GM19025 (cell line): ENCODE measurements around the gene AK9.
"Not testable (repeated sequence)": the region's sequence is repeated elsewhere in the genome, so short reads cannot be mapped to it uniquely, and the experiment has no call there.

Source experiments
- ATAC-seq: cut with Tn5 transposase; IDR thresholded peaks from one replicate; pipeline ENCODE4 v1.9.1; 2021; ENCODE audit warnings: mild to moderate bottlenecking, low read depth, moderate library complexity; ENCODE audit not compliant: unreplicated experiment

AK9 gene

DNA sequence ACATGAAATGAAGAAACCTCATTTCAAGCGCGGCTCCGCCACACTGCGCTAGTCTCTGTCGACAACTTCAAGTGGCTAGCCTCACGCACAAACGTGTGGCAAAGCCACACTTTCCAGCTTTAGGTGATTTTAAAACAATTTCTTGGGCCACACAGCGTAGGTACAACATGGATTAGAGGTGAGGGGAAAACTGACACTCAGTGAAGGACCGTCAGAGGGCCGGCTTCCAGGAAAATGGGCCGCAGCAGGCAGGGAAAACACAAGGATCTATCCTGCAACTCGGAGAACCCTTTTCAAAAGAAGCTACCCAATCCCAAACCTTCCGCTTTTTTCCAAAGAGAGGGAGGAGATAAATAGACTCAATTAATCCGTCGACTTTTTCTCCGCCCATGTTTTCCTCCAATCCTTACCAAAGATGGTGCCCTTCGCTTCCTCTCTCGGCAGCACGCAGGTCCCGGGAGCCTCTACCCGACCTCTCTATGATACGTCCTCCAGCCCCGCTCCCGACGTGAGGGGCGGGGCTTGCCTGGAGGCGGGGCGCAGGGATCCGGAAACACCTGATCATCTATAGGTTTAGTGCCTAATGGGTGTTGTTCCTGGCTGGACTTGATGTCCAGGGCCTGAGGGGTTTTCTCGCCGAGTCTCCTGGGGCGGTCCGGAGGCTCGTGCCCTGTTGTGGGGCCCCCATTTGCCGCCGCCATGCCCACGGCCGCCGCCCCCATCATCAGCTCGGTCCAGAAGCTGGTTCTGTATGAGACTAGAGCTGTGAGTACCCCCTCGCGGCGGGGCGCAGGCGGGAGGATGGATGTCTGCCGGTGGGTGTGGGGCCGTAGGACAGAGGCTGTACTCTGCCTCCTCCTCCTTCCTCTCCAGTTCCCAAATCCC is at the start of gene AK9, which contains the start of gene FIG4:
Gene AK9 (minus strand): TSS at position 466 of the 885 bp plus-strand sequence. CDS start 15,457 bp downstream, outside the sequence.
Gene FIG4 (plus strand): TSS at position 560 of the 885 bp plus-strand sequence. CDS start 140 bp downstream, at position 700.
- peak; percentile 96 for ATAC-seq

DNA sequence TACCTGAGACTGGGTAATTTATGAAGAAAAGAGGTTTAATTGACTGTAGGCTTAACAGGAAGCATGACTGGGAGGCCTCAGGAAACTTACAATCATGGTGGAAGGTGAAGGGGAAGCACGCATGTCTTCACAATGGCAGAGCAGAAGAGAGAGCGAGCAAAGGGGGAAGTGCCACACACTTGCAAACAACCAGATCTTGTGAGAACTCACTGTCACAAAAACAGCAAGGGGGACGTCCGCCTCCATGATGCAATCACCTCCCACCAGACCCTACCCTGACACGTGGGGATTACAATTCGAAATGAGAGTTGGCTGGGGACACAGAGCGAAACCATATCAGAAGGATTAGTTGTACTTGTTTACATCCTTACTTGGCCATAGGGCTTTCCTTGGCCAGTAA is 49.8 kb upstream of the AK9 start:
- no peak for ATAC-seq

DNA sequence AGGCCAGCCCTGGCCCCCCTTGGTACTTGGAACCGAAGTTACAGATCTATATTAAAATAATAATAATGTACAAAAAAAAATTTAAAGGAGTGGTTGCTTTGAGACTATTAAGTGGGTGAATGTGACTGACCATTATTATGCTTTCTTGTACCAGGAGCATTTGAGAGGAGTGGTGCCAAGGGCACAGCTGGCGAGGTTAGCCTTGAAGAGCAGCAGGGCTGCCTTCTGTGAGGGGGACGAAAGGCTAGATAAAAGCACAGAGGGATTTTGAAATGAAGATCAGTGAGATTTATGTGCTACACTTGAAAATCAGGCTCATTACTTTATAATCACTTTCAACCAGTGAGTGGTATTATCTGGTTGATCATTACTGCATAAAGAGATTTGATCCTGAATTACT is 48.7 kb upstream of the AK9 start:
- ATAC-seq = no peak

DNA sequence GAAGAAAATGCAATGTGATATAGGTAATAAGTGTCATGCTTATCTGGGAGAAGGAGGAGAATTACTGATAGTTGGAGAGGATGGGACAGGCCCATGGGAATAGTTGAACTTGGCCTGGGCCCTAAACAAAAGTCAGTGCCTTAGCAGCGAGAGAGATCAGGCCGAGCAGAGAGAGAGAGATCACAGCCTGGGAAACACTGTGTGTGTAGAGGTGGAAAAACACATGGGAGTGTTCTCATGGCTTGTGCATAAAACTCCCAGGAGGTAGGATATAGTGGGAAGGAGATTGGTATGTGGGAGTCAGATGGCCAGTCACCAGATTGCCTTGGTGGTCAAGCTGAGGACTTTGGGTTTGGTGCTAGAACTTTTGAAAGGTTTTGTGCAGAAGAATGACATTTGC is 47.7 kb upstream of the AK9 start:
- no peak for ATAC-seq

DNA sequence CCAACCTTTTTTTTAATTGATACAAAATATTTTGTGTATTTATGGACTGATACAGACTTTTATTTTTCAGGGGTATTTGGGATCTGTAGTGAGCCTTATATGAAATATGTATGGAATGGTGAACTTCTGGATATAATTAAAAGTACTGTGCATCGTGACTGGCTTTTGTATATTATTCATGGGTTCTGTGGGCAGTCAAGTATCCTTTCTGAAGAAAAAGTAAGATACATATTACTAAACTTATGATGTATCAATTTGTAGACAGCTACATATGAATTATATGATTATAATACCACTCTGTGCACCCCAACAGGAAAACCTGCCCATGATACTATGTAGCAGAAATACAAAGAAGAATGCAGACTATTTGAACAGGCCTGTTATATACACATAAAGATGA is 47.3 kb upstream of the AK9 start:
- no peak for ATAC-seq

DNA sequence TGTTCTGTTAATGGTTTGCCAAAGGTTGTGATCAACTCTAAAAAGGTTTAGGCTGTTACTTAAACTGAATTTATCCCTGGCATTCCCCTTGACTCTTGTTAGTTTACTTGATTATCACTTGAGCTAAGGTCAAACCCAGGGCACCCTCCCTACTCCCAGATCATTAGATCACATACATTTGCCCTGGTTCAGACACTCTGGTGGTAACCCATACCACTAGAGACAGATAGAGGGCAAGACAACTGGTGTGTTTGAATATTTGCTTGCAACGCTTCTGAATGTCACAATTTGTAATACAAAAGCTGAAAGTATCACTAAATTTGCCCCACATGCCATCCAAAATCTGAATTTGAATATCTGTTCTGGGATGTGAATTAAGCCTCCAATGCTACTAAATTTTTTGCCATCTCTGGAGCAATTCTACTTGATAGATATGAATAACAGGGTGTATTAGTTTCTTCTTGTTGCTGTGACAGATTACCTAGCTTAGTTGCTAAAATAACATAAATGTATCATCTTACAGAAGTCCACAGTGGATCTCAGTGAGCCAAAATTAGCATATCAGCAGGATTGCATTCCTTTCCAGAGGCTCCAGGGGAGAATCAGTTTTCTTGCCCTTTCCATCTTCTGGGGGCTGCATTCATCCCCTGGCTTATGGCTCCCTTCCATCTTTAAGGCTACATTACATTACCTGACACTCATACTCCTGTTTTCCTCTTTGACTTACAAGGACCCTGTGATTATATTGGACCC is 45.4 kb upstream of the AK9 start:
- ATAC-seq = no peak

DNA sequence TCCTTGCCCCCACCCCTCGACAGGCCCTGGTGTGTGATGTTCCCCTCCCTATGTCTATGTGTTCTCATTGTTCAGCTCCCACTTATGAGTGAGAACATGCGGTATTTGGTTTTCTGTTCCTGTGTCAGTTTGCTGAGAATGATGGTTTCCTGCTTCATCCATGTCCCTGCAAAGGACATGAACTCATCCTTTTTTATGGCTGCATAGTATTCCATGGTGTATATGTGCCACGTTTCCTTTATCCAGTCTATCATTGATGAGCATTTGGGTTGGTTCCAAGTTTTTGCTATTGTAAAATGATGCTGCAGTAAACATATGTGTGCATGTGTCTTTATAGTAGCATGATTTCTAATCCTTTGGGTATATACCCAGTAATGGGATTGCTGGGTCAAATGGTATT is 34.2 kb upstream of the AK9 start:
- ATAC-seq = not testable (repeated sequence)

DNA sequence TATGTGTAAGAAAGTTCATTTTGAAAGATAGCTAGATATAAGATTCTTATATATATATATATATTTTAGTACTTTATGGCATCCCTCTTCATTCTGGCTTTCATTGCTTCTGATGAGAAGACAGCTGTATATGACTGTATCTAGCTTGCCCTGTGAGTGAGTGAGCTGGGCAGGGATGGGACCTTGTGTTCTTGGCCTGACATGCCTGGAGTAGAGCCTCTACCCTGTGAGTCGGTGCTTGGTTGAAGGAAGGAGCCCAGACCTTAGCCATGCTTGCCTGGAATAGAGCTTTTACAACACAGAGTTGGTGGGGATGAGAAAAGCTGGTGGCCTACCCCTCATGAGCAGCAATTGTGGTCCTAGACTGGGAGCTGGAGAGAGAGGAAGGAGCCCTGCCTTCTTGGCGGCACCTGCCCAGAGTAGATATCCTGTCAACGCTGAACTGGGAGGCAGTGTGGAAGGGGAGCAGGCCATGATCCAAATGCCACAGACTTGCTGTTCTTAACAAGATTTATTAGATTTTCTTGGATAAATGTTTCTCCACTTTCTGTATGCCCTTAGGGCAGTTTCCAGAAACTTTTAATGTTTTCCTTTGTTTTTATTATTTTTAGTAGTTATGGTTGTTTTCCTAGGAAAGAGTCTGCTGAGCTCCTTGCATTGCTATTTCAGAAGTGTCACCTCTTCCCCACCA is 31.7 kb upstream of the AK9 start:
- ATAC-seq = no peak

DNA sequence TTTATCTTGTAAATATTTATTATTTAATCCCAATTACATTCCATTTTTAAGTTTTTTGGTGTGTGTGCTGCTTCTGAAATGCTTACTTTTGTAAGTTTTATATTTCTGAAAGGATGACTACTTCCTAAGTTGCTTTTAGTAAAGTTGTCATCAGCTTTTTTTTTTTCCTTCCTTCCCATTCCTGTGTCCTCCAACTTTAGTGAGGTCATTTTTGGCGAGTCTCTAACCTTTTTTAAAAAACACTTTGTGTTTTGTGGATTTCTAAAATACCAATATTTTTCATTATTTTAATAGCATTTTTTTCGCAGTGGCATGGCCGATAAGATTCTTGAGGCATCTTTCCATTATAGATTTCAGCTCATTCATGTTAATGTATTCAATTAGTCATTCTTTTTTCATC is 31.0 kb upstream of the AK9 start:
- no peak for ATAC-seq

DNA sequence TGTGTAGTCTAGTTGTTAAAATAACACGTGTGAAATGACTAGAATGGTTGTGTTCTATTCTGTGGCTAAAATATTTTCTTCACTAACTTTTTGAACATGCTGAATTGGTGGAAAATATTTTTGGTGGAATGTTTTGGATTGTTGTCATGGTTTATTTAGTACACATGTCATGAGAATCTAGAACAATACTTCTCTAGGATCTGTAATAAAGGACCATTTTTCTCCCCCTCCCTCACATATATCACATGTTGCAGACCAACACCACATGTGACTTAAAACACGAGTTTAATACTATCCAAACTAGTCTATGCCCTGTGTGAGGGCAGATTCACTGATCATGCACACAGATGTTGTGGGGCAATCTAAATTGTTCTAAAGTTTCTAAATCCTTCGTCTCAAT is 29.3 kb upstream of the AK9 start:
- ATAC-seq = no peak

DNA sequence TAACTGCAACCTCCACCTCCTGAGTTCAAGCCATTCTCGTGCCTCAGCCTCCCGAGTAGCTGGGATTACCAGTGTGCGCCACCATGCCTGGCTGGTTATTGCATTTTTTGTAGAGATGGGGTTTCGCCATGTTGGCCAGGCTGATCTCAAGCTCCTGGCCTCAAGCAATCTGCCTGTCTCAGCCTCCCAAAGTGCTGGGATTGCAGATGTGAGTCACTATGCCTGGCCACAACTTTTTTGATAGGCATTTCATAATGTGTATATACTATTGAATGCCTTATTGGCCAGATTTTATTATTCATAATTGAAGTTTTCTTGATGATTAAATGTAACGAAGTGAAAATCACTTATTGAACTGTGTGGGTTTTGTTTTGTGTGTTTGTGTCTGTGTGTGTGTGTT is 28.0 kb upstream of the AK9 start:
- ATAC-seq = no peak

DNA sequence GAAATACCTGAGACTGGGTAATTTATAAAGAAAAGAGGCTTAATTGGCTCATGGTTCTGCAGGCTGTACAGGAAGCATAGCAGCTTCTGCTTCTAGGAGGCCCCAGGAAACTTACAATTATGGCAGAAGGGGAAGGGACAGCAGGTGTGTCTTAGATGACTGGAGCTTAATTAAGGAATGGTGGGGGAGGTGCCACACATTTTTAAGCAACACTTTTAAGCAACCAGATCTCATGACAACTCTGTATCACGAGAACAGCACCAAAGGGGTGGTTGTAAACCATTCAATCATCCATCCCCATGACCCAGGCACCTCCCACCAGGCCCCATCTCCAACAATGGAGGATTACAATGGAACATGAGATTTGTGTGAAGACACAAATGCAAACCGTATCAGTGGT is 27.0 kb upstream of the AK9 start:
- no peak for ATAC-seq

DNA sequence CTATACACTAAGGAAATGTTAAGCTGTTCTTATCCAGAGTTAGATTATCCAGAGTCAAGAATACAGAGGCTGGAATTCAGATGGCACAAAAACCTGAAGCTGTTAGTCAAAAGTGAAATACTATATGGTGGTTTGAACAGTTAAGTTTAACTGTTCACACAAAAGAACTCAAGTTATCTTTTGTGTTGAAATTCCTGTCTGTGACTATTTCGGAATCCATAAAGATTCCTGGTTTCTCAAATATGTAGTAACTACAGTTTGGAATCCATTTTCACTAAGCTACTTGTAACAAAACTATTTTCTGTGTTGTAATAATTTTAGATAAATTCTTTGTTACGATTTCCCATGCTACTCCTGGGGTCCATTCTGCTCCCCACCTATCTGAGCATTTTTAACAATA is 24.6 kb upstream of the AK9 start:
- no peak for ATAC-seq

DNA sequence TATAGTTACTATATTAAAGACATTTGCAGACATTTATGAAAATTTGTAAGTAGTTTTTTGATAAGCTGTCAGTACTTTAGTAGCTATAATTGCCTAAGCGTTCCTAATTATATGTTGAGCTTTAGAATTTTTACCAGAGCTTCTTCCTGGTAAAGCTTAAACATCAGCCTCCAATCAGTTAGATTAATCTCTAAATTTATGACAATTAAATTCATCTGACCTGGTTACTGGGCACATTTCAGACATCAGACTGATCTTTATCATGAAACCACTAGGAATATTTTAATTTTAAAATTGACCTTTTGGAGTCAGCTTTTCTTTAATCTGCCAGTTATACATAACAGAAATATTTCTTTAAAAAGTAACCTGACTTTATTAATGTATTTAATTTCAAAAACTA is 23.6 kb upstream of the AK9 start:
- no peak for ATAC-seq

DNA sequence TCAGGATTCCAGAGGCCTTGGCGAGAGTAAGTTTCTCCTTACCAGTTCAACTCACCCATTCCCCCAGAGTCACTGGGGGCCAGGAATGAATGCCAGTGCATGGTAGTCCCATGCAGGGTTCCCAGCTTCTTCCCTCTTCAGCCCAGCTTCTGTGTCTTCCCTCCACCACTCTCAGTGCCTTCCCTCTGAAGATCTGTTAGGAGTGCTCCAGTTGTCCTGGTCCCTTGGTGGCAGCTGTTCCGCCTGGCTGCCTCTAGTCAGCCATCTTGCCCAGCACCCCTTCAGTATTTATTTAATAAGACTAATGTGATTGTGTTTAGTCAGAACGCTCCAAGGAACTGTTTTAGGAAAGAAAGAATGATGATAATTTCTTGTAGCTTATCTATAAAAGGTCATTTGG is 23.2 kb upstream of the AK9 start:
- ATAC-seq = no peak

DNA sequence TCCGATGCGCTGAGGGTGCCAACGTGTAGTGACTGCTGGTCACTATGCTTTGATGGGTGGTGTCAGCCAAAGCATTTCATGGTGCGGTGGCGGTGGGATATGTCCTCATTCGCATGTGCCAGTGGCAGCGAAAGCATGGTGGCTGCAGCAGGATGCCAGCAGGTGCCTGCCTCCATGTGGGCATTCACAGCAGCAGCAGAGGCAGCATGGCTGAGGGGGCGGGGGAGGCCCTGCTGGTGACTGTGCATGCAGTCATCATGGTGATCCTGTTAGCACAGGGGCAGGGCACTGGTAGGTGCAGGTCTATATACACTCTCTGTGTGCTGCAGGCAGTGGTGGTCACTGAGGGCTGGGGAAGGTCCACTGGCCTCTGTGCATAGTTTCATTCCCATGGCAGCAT is 22.1 kb upstream of the AK9 start:
- no peak for ATAC-seq

DNA sequence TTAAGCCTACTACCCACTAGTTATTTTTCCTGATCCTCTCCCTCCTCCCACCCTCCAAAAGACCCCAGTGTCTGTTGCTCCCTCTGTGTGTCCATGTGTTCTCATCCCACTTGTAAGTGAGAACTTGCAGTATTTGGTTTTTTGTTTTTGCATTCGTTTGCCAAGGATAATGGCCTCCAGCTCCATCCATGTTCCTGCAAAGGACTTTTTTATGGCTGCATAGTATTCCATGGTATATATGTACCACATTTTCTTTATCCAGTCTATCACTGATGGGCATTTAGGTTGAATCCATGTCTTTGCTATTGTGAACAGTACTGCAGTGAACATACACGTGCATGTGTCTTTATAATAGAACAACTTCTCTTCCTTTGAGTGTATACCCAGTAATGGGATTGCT is 17.1 kb upstream of the AK9 start:
- not testable (repeated sequence) for ATAC-seq

DNA sequence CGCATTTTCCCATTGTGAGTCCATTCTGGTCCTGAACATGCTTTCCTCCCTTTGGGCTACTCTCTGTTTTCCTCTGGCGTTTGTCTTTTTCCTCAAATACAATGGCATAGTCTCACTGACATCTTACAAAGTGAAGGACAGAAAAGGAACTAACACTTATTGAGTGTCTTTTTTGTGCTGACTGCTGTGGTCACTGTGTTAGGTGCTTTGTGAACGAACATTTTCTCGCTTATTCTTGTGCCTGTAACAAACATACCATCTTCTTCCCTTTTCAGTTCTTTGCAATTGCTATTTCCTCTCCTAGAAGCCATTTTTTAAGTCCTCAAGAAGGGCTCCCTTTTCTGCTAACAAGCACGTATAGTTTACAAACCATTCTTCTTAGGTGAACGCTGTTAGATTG is 15.5 kb upstream of the AK9 start:
- ATAC-seq = no peak

DNA sequence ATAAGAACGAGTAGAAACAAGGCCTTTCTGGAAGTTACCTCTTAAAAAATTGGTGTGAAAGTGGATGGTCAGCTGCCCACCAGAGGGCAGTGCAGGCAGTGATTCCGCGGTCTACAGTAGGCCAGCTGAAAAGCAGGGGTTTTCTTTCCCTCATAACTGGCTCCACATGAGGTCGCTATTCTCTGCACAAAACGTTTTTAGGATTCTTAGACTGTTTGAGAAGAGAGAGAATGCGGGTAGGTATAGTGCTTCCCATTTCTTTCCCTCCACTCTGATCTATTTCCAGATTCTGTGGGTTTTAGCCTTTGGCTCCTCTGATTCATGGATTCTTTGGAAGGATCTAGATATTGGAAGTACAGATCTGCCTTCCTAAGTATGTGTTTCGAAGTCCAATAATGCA is 14.3 kb upstream of the AK9 start:
- ATAC-seq = peak; percentile 87

DNA sequence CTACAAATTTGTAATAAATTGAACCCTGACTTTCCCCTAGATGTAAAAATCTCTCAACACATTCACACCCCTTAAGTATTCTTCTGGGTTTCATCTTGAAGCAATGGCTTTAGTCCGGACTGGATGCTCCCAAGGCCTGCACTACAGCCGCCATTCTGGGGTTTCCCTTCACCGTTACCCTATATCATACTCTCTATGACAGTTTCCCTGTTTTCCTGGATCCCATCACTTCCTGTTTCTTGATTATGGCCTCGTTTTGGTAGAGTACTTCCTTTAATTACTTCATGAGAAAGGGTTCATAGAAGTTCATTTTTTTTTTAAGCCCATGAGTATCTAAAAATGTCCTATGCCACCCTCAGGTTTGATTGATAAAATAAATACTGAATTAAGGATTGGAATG is 11.8 kb upstream of the AK9 start:
- no peak for ATAC-seq

DNA sequence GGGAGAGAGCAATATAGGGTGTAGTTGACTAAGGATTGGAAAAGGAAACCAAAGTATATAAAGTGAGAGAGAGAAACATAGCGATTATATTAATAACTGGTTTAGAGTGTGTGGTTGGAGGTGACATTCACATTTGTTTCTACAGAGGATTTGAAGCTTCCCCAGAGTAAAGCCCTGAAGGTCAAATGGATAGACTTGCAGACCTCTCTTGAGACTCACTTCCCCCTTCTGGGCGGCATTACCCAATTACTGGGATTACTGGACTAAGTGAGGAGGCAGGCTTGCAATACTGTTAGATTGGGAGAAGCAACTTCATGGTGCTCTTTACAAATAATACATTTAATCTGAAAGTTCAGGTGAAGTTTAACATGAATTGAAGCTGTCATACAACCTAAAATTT is 10.8 kb upstream of the AK9 start:
- ATAC-seq = no peak
